MCF 10A (cell line): Measurements from ENCODE around the gene UNC5CL. TPM values are rescaled to one million over a fixed set of nuclear protein-coding genes. Genes with fewer than 3 reads are reported as not detected.
A peak's percentile ranks its signal among the peaks of the same experiment; 100 is the strongest.

ENCODE experiments used
- BruUV-seq: library from RNA; stranded (reverse); fragments of 400-500 nt; replicated peaks from 2 replicates; lab custom pipeline; 2021; lab: Mats Ljungman, UMichigan
- CTCF ChIA-PET: fragments of 300-600 bp; sonication (Branson Sonifier 250); formaldehyde crosslinking; extraction: SDS; loops from one replicate; lab custom pipeline; 2021; ENCODE audit warnings: antibody characterized with exemption, inconsistent platforms; lab: Yijun Ruan, JAX
- POLR2A ChIA-PET: fragments of 300-600, 350-650 bp; sonication (Branson Sonifier 250); formaldehyde crosslinking; extraction: SDS; loops from one replicate; lab custom pipeline; 2020; ENCODE audit warnings: antibody characterized with exemption, inconsistent platforms; lab: Yijun Ruan, JAX
- DNase-seq: peaks from one replicate; pipeline ENCODE4 v3.0.0-alpha.2; 2018; ENCODE audit not compliant: unreplicated experiment
- H3K27ac Mint-ChIP-seq: one replicate; pipeline ENCODE4 v1.8.0; 2022; ENCODE audit warnings: mild to moderate bottlenecking, low read depth, mixed read lengths; ENCODE audit not compliant: unreplicated experiment
- H3K27me3 Mint-ChIP-seq: one replicate; pipeline ENCODE4 v1.8.0; 2022; ENCODE audit warnings: mixed read lengths; ENCODE audit not compliant: insufficient read depth, unreplicated experiment
- H3K36me3 Mint-ChIP-seq: one replicate; pipeline ENCODE4 v1.8.0; 2022; ENCODE audit warnings: mild to moderate bottlenecking, moderate library complexity, mixed read lengths; ENCODE audit not compliant: insufficient read depth, unreplicated experiment
- H3K4me1 Mint-ChIP-seq: one replicate; pipeline ENCODE4 v1.8.0; 2022; ENCODE audit warnings: mixed read lengths; ENCODE audit not compliant: insufficient read depth, unreplicated experiment
- H3K4me3 Mint-ChIP-seq: one replicate; pipeline ENCODE4 v1.8.0; 2022; ENCODE audit warnings: mild to moderate bottlenecking, moderate library complexity, mixed read lengths; ENCODE audit not compliant: unreplicated experiment
- H3K9me3 Mint-ChIP-seq: one replicate; pipeline ENCODE4 v1.8.0; 2022; ENCODE audit warnings: mixed read lengths; ENCODE audit not compliant: unreplicated experiment
- intact Hi-C: fragments of 100-400 bp; cut with micrococcal nuclease; formaldehyde crosslinking; loops from 2 replicates; pipeline ENCODE4 v1.14.1; 2022
- total RNA-seq: library from RNA; stranded (reverse); gene quantifications from 2 replicates; pipeline ENCODE4 v1.2.3, GENCODE V29; 2022
- TF ChIP-seq, protein P1 (sequence below): fragments of 200-600 bp; IDR thresholded peaks from one replicate; pipeline ENCODE4 v1.8.0; 2022; ENCODE audit warnings: antibody characterized with exemption, mild to moderate bottlenecking; ENCODE audit not compliant: unreplicated experiment

The UNC5CL gene
- total RNA-seq, 1 experiment from 2014 or later, result 0.19 TPM

DNA sequence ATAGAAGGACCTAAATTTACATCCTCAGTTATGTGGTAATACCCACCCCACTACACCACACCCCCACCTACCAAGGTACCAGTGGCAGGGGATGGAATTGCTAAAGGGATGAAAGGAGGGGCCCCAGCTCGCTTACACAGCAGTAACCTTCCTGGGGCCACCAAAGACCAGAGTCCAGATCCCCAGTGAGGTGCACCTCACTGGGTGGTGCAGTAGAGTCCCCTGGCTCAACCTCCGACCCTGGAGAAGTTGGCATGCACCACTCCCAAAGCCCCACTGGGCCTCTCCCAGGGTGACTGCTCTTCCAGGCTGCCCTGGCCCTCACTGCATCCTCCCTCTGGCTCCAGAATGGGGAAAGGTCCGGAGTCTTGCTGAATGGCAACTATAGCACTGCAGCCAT lies 816 bp downstream of the UNC5CL start:
- no peak for DNase-seq
- intact Hi-C loops, result no loop called here
- Mint-ChIP-seq H3K27me3 (no peaks in the 10 kb centered on the region), H3K4me1 (peaks cover 43% of the 10 kb centered on the region), H3K9me3 (no peaks in the 10 kb centered on the region), H3K4me3 (no peak overlapping the region), H3K36me3 (no peaks in the 10 kb centered on the region), H3K27ac (no peak overlapping the region)
- TF ChIP-seq, protein P1, sequence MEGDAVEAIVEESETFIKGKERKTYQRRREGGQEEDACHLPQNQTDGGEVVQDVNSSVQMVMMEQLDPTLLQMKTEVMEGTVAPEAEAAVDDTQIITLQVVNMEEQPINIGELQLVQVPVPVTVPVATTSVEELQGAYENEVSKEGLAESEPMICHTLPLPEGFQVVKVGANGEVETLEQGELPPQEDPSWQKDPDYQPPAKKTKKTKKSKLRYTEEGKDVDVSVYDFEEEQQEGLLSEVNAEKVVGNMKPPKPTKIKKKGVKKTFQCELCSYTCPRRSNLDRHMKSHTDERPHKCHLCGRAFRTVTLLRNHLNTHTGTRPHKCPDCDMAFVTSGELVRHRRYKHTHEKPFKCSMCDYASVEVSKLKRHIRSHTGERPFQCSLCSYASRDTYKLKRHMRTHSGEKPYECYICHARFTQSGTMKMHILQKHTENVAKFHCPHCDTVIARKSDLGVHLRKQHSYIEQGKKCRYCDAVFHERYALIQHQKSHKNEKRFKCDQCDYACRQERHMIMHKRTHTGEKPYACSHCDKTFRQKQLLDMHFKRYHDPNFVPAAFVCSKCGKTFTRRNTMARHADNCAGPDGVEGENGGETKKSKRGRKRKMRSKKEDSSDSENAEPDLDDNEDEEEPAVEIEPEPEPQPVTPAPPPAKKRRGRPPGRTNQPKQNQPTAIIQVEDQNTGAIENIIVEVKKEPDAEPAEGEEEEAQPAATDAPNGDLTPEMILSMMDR, result no peak
- ChIA-PET POLR2A (no interaction called here), CTCF (interaction anchor here (0.7 to 3.4 kb wide), 8 partner anchors 8 to 142 kb away, joined by 3 to 35 read pairs (median 8); no protein-coding TSS in a partner anchor)
- no TSS peak for BruUV-seq

DNA sequence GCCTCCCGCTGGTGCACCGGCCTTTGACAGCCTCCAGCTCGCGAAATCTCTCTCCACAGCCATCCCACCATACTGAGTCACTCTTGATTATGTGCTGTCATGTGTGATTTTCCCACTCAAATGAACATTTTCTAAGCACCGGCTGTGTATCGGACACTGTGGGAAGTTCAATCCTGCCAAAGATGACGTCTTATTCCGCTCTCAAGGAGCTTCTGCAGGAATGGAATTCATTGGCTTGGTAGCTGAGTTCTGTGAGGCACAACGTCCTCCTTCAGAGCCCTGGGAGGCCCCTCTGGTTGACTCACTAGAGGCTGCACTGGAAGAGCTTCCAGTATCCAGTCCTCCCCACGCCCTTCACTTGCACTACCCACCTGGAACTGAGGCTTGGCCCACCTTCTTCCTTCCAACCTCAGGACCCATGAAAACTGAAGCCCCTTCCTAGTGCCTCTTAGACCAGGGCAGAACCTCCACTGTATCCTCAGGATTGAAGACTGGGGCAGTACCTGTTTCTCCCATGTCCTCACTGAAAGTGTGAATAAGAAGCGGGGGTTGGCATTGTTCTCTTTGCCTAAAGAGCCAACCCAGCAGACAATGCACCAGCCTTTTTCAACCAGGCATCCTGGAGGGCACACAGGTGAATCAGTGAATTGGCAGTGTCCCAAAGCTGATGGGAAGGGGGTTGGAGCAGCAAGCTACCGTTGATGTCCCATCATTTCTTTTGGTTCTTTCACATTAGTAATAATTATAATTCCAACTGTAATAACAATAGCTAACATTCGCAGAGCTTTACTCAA lies 1.7 kb downstream of the UNC5CL start:
- intact Hi-C loops, result no loop called here
- TF ChIP-seq, protein P1, result no peak
- DNase-seq, result peak; percentile 58
- BruUV-seq, result no TSS peak
- ChIA-PET POLR2A (interaction anchor here (0.6 to 2.4 kb wide), 6 partner anchors 9 to 40 kb away, joined by 3 to 12 read pairs (median 4); no protein-coding TSS in a partner anchor), CTCF (interaction anchor here (0.7 to 3.4 kb wide), 10 partner anchors 9 to 141 kb away, joined by 3 to 35 read pairs (median 6); no protein-coding TSS in a partner anchor)
- Mint-ChIP-seq H3K4me3 (no peak overlapping the region), H3K36me3 (no peaks in the 10 kb centered on the region), H3K4me1 (peaks cover 43% of the 10 kb centered on the region), H3K27ac (peak overlapping the region; percentile 77), H3K27me3 (no peaks in the 10 kb centered on the region), H3K9me3 (no peaks in the 10 kb centered on the region)

DNA sequence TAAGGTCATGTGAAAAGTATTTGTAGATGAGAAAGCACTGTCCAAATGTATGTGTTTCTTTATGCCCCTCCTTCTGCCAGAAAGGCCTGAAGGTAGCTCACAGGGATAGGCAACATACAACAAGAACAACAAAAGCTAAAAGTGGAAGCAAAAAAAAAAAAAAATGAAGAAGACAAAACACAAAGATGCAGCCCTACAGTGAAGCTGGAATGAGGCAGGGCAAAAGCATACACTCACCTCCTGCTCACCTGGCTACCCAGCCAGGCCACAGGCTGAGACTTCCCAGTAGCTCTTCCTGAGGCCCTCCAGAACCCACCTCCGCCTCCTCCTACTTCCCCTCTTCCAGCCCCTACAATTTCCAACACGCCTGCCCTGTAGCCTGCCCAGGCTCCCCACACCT lies 2.4 kb downstream of the UNC5CL start:
- DNase-seq, result no peak
- BruUV-seq, result TSS peak; percentile 99
- peak overlapping the region; percentile 77 for H3K27ac Mint-ChIP-seq
- no peak overlapping the region for H3K4me3 Mint-ChIP-seq
- TF ChIP-seq, protein P1, result no peak
- POLR2A ChIA-PET, result interaction anchor here (0.8 to 2.4 kb wide), 8 partner anchors 9 to 126 kb away, joined by 3 to 12 read pairs (median 4); partner anchors contain the start of genes NFYA and OARD1
- no peaks in the 10 kb centered on the region for H3K36me3 Mint-ChIP-seq
- CTCF ChIA-PET, result interaction anchor here (0.7 to 3.4 kb wide), 9 partner anchors 9 to 142 kb away, joined by 3 to 35 read pairs (median 6); no protein-coding TSS in a partner anchor
- no peaks in the 10 kb centered on the region for H3K27me3 Mint-ChIP-seq
- no peaks in the 10 kb centered on the region for H3K9me3 Mint-ChIP-seq
- intact Hi-C loops, result no loop called here
- H3K4me1 Mint-ChIP-seq, result peaks cover 43% of the 10 kb centered on the region

DNA sequence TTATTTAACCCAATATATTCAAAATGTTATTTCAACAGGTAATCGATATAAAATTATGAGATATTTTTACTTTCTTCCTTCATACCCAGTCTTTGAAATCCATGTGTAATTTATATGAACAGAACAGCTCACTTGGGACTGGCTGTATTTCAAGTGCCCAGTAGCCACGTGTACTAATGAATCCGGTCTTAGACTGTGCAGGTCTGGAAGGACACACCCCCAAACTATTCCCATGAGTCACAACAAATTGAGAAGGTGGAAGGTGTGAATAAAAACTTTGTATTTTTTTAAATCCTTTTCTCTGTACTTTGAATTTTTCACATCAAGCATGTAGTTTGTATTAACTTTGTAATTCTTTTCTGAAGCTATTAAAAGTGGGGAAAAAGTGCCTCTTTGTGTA lies 2.8 kb downstream of the UNC5CL start:
- DNase-seq, result peak; percentile 75
- Mint-ChIP-seq H3K27ac (peak overlapping the region; percentile 77), H3K9me3 (no peaks in the 10 kb centered on the region), H3K4me3 (no peak overlapping the region), H3K27me3 (no peaks in the 10 kb centered on the region), H3K36me3 (no peaks in the 10 kb centered on the region), H3K4me1 (peaks cover 43% of the 10 kb centered on the region)
- POLR2A ChIA-PET, result interaction anchor here (0.8 to 2.4 kb wide), 9 partner anchors 9 to 125 kb away, joined by 3 to 12 read pairs (median 4); partner anchors contain the start of genes NFYA and OARD1
- intact Hi-C loops, result no loop called here
- CTCF ChIA-PET, result interaction anchor here (1.6 to 3.4 kb wide), 6 partner anchors 9 to 142 kb away, joined by 4 to 35 read pairs (median 8); no protein-coding TSS in a partner anchor
- TF ChIP-seq, protein P1, result no peak
- BruUV-seq, result no TSS peak
